ENCODE results near the gene SMAD3. TPM values are rescaled to one million over a fixed set of nuclear protein-coding genes. Genes with fewer than 3 reads are reported as not detected.

The SMAD3 gene
- total and polyA plus RNA-seq, 2 of the 8 experiments (the other 6 are each of a cell fraction or from before 2014, with no cell fraction given): 10.1 to 12.4 TPM

DNA sequence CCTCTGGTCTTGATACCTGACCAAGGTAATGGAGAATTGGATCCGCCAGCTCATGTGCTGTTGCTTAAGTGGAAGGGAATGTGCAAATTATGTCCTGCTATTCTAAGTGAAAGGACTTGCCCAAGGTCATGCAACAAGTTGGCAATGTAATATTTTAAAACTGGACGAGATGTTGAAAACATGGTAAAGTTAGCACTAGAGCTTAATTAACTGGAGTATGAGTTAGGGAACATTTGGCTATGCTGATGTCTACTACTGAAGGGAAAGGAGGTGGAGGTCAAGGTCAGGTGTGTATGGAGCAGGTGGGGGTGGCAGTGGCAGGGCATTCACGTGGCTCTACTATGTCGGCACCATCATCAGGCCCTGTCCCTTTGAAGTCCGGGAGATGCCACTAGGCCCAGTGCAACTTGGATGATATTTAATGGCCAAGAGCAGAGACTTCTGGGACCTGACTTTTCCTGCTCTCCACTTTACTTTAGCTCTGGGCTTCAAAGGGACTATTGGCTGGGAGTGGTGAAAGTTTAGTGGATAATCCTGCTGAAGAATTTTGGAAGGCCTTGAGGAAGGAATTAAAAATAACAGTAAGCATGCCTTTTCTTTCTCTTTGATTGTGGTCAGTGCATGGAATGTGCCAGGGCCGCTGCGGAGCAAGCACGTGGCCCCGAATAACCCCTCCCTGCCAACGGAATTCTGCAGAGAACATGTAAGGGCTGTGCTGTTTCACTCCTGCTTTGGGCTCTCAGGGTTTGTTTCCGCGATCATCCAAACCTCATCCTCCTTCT, 14.9 kb downstream of the SMAD3 start:
- Histone ChIP-seq H2BK15ac (ENCODE audit: low read length) (no peak overlapping the region), H3K56ac (replicated peaks; ENCODE audit: insufficient read length, low read depth, low read length) (no peak overlapping the region), H3K14ac (ENCODE audit: insufficient read length) (no peak overlapping the region), H3K27me3 (replicated peaks in 1 of 4; ENCODE audit: control insufficient read depth in 3 of 4, extremely low read depth in 1 of 4, insufficient read depth in 3 of 4, low read length in 3 of 4) (no peaks in the 10 kb centered on the region), H3K9me3 (ENCODE audit: insufficient read depth in 2 of 2, low read depth in 1 of 2, low read length in 1 of 2) (no peaks in the 10 kb centered on the region), H2AFZ (ENCODE audit: low read length) (no peak overlapping the region), H4K8ac (ENCODE audit: extremely low read depth, insufficient read depth, low read length) (no peak overlapping the region), H3K27ac (ENCODE audit: low read depth, low read length) (no peak overlapping the region), H3K79me2 (ENCODE audit: control insufficient read depth in 1 of 2, insufficient read depth in 2 of 2, low read length in 2 of 2) (peaks cover 0 to 14% of the 10 kb centered on the region in 2 experiments; a peak in 1 of 4 replicates), H3K79me1 (ENCODE audit: low read depth, low read length) (peaks cover 4% of the 10 kb centered on the region), H3K4ac (replicated peaks; ENCODE audit: insufficient read length, low read depth, low read length) (no peak overlapping the region), H2AK5ac (ENCODE audit: low read depth, low read length) (no peak overlapping the region), H4K91ac (replicated peaks; ENCODE audit: insufficient read length, low read length) (no peak overlapping the region), H2BK5ac (ENCODE audit: low read depth, low read length) (no peak overlapping the region), H3K36me3 (ENCODE audit: control insufficient read depth in 2 of 4, insufficient read depth in 4 of 4, low read length in 3 of 4) (no peaks in the 10 kb centered on the region; a peak in 1 of 8 replicates), H3K18ac (ENCODE audit: extremely low read depth, low read length) (no peak overlapping the region), H4K5ac (ENCODE audit: insufficient read length, low read depth, low read length) (no peak overlapping the region), H3K23ac (ENCODE audit: insufficient read length) (no peak overlapping the region), H3K4me1 (replicated peaks in 1 of 4; ENCODE audit: control insufficient read depth in 3 of 4, insufficient read depth in 4 of 4, low read length in 3 of 4) (peaks cover 0 to 8% (median 4%) of the 10 kb centered on the region in 4 experiments; a peak in 6 of 7 replicates), H3K4me2 (ENCODE audit: insufficient read depth in 1 of 2, low read depth in 2 of 2, low read length in 2 of 2) (no peak overlapping the region), H2BK120ac (replicated peaks; ENCODE audit: low read depth, low read length) (no peak overlapping the region), H3K4me3 (ENCODE audit: extremely low read depth in 1 of 4, insufficient read depth in 2 of 4, low read depth in 3 of 4, low read length in 4 of 4) (no peak overlapping the region), H3K9ac (replicated peaks in 1 of 4; ENCODE audit: extremely low read depth in 1 of 4, low read depth in 3 of 4, low read length in 3 of 4) (no peak overlapping the region), H2BK12ac (ENCODE audit: low read depth, low read length) (no peak overlapping the region), H4K20me1 (replicated peaks in 1 of 2; ENCODE audit: control insufficient read depth in 1 of 2, insufficient read depth in 2 of 2, low read length in 2 of 2) (no peaks in the 10 kb centered on the region), H2BK20ac (ENCODE audit: low read length) (no peak overlapping the region), H3K23me2 (ENCODE audit: low read depth, low read length) (no peaks in the 10 kb centered on the region)
- ChIA-PET POLR2A (ENCODE audit: partially characterized antibody) (interaction anchor here (1.2 to 1.8 kb wide), 4 partner anchors 7 to 16 kb away, joined by 4 to 7 read pairs (median 6); no protein-coding TSS in a partner anchor), CTCF (ENCODE audit: partially characterized antibody) (interaction anchor here (0.8 to 2.8 kb wide), 11 partner anchors 9 to 461 kb away, joined by 3 to 23 read pairs (median 3); no protein-coding TSS in a partner anchor)
- no peak for FAIRE-seq
- WGBS, 2 experiments (ENCODE audit: extremely low coverage in 1 of 2, insufficient coverage in 1 of 2, insufficient read length in 1 of 2, insufficient replicate concordance in 2 of 2, low coverage in 1 of 2, low lambda C conversion rate in 2 of 2, missing lambda C conversion rate in 1 of 2): 90% methylated on average over 12 of the region's 12 CpGs; no CpG with 5 or more reads in 1 of the 2 experiments
- DNase-seq (ENCODE audit: low read depth in 1 of 2, low spot score in 2 of 2): no peak
- TF ChIP-seq JUN (IDR thresholded peaks at IDR 0.05; ENCODE audit: low read depth, low read length): no peak
- no peak for TF ChIP-seq RXRA (IDR thresholded peaks at IDR 0.05; ENCODE audit: insufficient read depth, low read depth, low read length)
- TF ChIP-seq EZH2 (IDR thresholded peaks at IDR 0.05; ENCODE audit: low read depth, low read length, severe bottlenecking): no peak

Data from H1 (cell line).